Fibroblast of villous mesenchyme (primary cell): ENCODE results near the gene THSD7B. TPM values are rescaled to one million over a fixed set of nuclear protein-coding genes. Genes with fewer than 3 reads are reported as not detected.

ENCODE experiments used
- DNase-seq: peaks from one replicate; pipeline ENCODE4 v3.0.0-alpha.2; 2010; ENCODE audit warnings: low read depth
- H3K4me3 ChIP-seq: 2 replicates; pipeline ENCODE4 v1.5.1; 2011; ENCODE audit warnings: low read depth, mild to moderate bottlenecking, low read length
- CTCF ChIP-seq: IDR thresholded peaks from 2 replicates; pipeline ENCODE4 v1.5.1; 2012; ENCODE audit warnings: low read depth, mild to moderate bottlenecking, low read length; ENCODE audit not compliant: insufficient read depth
- total RNA-seq: library from RNA; depleted of rRNA; stranded (reverse); fragments of >200 nt; gene quantifications from 2 replicates; pipeline ENCODE4 v1.2.3, GENCODE V29; 2012

Gene THSD7B
- total RNA-seq, 1 donor = 1.3 TPM

- no peak for DNase-seq
- TF ChIP-seq CTCF = no peak
- H3K4me3 ChIP-seq = no peak overlapping the region
Observed at GRCh38 chr2:137508739-137509384, 743.5 kb downstream of the THSD7B start.

GRCh38 chr2:137511526-137511925 lies 746.2 kb downstream of the THSD7B start:
- no peak for DNase-seq
- no peak overlapping the region for H3K4me3 ChIP-seq
- no peak for TF ChIP-seq CTCF

GRCh38 chr2:137521653-137522619 lies 756.6 kb downstream of the THSD7B start:
- no peak overlapping the region for H3K4me3 ChIP-seq
- DNase-seq = no peak
- no peak for TF ChIP-seq CTCF

- no peak for TF ChIP-seq CTCF
- H3K4me3 ChIP-seq = no peak overlapping the region
- DNase-seq = no peak
Observed at GRCh38 chr2:137522620-137523011, 757.3 kb downstream of the THSD7B start.

- no peak overlapping the region for H3K4me3 ChIP-seq
- no peak for TF ChIP-seq CTCF
- DNase-seq = no peak
Observed at GRCh38 chr2:137523931-137524330, 758.6 kb downstream of the THSD7B start.

GRCh38 chr2:137525132-137525531 lies 759.8 kb downstream of the THSD7B start:
- H3K4me3 ChIP-seq = no peak overlapping the region
- DNase-seq = no peak
- TF ChIP-seq CTCF = no peak
